GOT3 (cell line): ENCODE data around the gene SLX4.
A peak's percentile ranks its signal among the peaks of the same experiment; 100 is the strongest.
"Not testable (repeated sequence)": the region's sequence is repeated elsewhere in the genome, so short reads cannot be mapped to it uniquely, and the experiment has no call there.

Experiments
- DNase-seq: peaks from one replicate; lab custom pipeline; 2025; ENCODE audit warnings: mixed read lengths; lab: John Stamatoyannopoulos, UW

Gene SLX4

GRCh38 chr16:3611146-3611975, at the start of gene SLX4:
TSS of gene SLX4 (minus strand) at chr16:3611606. CDS start at chr16:3608964, 2,642 bp downstream.
- peak; percentile 84 for DNase-seq

DNA sequence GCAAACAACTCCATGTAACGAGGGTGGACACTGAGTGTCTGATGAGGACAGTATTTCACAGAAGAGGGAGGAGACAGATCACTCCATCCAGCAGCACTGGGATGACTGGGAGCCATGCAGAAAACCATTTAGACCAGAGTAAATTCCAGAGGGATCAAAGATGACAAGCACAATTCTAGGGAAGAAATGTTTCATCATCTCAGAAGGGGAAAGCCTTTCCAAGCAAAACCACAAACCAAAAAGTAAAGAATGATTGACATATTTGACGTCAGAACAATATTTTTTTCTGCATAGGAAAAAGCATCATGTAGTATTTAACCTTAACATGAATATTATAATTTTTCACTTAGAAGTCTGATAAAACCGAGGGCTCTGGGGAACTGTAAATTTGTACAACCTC, 47.8 kb upstream of the SLX4 start:
- DNase-seq: no peak

DNA sequence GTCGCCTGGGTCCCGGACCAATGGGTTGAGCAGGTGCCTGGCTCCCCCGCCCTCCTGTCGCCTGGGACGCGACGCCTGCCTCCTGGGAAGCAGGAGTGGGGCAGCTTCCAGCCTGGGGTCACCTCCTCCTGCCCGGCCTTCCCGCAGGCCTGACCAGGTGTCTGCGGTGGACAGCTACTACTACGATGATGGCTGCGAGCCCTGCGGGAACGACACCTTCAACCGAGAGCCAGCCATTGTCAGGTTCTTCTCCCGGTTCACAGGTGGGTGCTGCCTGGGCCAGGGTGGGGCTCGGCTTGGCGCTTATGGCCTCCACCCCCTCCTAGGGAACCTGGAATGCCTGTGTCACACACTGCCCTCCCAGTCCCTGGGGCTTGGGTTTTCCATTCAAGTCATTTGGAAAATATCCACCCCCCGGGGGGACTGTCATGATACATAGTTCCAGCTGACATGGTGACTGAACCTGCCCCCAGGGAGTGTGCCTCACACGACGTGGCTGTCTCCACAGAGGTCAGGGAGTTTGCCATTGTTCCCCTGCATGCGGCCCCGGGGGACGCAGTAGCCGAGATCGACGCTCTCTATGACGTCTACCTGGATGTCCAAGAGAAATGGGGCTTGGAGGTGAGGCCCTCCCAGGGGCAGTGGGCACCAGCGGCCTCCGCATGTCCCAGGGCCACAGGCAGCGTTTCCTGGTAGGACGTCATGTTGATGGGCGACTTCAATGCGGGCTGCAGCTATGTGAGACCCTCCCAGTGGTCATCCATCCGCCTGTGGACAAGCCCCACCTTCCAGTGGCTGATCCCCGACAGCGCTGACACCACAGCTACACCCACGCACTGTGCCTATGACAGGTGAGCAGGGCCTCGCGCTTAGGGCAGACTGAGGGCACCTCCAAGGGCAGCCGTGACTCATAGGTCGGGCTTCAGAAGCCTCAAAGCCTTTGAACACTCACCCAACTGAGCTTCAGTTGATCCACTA, 45.4 kb upstream of the SLX4 start:
- DNase-seq: no peak

DNA sequence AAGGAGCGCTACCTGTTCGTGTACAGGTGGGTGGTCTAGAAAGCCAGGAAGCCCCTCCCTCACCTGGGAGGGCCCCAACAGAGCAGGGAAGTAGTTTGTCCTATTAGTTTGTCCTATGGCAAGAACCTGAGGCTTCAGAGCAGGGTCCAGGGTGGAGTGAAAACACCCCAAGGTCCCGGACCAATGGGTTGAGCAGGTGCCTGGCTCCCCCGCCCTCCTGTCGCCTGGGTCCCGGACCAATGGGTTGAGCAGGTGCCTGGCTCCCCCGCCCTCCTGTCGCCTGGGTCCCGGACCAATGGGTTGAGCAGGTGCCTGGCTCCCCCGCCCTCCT, 44.7 kb upstream of the SLX4 start:
- not testable (repeated sequence) for DNase-seq

- no peak for DNase-seq
Observed at GRCh38 chr16:3655396-3656159, 44.2 kb upstream of the SLX4 start.

DNA sequence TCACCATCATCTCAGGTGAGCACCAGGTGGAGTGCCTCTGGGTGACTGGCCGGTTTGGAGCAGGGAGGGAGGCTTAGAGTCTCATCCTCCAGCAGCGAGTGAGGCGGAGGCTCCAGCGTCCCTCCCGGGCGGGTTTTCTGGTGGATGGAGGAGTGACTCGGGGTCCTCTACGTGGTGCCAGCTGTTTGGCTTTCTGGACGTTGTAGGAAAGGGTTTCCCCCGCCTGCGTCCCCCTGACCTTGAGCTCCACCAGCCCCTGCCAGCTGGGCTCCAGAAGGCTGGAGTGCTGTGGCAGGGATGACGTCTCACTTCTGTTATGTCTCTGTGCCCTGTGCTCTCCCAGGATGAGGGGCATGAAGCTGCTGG, 43.6 kb upstream of the SLX4 start:
- no peak for DNase-seq

DNA sequence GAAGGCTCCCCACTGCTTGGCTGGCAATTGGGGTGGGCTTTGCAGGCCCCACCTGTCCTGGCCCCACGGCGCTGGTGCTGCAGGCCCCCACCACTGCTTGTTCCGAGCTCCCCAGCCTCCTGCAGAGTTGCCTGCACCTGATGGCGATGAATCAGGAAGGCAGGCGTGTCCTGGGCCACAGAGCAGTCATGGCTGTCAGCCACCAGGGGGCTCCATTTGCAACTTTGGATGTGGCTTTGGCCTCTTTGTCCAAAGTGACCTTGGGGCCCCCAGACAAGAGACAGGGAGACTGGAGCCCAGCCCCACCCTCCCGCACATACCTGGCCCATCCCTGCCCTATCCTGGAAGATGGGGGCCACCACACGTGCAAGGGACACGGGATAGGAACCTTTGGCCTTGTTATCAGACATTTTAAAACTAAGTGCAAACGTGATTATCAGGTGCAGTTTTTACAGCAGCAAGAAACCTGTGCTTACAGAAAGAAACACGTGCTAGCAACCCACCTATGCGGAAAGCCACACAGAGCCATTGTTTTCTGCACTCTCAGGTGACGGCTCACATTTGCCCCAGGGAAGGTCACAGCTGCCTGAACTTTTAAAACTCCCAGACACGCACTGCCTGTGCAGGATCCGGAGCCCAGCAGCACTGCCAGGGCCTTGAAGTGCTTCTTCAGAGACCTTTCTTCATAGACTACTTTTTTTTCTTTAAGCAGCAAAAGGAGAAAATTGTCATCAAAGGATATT, 43.0 kb upstream of the SLX4 start, which contains the start of gene DNASE1:
TSS of gene DNASE1 (plus strand) at position 443 of the 743 bp plus-strand sequence. CDS start 683 bp downstream, outside the sequence.
- no peak for DNase-seq

GRCh38 chr16:3652373-3653195, 41.2 kb upstream of the SLX4 start:
- no peak for DNase-seq

DNA sequence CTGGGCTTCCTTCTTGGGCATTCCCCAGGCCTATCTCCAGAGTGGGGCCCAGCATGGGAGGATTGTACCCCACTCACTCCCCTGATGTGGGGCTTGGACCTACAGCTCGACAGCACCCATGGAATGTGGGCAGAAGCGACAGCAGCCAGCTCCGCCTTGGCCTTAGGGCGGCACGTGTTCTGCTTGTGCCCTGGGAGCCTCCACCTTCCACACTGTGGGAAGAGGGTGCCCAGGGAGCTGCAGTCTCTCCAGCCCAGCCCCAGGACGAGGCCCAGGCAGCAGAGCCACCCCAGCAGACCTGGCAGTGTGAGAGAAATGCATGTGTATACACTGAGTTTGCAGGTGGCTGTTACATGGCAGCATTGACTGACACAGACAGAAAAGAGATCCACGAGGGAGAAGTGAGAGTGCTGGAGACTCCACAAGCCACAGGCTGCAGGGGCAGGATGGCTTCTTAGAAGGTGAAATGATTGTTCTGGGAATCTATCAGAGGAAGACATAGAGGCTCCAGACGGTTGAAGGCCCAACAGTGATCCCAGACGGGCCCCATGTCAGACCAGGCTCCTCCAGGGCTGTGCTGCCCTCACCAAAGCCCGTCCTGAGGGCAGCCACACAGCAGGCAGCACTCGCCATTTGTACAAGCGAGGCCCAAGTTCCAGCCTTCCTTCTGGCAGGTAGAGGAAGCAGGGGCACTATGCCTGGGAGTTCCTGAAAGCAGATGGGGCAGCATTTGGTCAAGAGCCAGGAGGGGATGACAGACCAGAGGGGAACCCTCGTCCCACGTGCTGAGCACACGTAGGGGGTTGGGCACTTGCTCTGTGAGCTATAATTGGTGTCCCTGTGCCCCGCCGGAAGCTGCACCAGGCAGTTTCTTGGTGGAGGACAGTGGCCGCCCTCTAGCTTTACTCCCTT, 40.3 kb upstream of the SLX4 start:
- no peak for DNase-seq

GRCh38 chr16:3650631-3651265, 39.3 kb upstream of the SLX4 start:
- no peak for DNase-seq

- DNase-seq: no peak
Observed at GRCh38 chr16:3646348-3646920, 35.0 kb upstream of the SLX4 start.

DNA sequence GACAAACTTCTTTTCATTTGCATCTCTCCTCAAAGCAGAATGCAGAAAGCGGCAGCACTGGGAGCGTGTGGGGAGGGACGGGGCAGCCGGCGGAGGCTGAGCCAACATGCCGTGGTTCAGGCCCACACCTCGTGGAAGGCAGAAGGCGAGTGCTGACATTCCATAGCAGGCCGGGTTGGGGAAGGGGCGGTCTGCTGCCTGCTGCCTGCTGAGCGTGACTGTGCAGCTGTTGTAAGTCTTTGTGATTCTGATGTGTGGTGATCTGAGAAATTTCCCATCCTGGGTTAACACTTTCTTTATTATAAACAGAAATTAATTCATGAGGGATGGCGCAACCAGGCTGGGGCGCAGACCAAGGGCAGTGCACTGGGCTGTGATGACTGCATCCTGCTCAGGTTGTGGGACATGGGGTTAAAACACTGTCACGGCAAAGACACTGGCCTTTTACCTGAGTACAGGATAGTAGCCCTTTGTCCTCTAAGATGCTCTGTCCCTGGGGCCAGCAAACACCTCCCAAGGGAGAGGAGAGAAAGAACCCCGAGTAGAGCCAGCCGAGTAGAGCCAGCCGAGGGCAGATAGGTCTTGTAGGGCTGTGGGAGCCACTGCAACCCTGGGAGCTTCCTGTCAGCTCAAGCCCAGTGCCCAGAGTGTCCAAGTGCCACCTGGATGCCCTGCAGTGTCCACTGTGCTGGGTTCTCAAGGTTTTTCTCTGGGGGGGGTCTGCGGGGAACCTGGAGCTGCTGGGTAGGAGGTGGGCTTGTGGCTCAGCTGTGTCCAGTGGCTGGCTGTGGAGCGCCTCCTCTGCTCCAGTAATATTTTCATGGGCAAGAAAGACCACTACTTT, 34.3 kb upstream of the SLX4 start:
- no peak for DNase-seq

- no peak for DNase-seq
Observed at GRCh38 chr16:3645108-3645503, 33.7 kb upstream of the SLX4 start.

- DNase-seq: no peak
Observed at GRCh38 chr16:3643095-3643730, 31.8 kb upstream of the SLX4 start.

GRCh38 chr16:3642397-3643094, 31.1 kb upstream of the SLX4 start:
- no peak for DNase-seq

GRCh38 chr16:3641801-3642396, 30.5 kb upstream of the SLX4 start:
- DNase-seq: no peak
